ENCODE results near the gene PTGDS. TPM values are rescaled to one million over a fixed set of nuclear protein-coding genes. Genes with fewer than 3 reads are reported as not detected.

PTGDS gene
- total RNA-seq, 1 donor from 2014 or later = not detected

DNA sequence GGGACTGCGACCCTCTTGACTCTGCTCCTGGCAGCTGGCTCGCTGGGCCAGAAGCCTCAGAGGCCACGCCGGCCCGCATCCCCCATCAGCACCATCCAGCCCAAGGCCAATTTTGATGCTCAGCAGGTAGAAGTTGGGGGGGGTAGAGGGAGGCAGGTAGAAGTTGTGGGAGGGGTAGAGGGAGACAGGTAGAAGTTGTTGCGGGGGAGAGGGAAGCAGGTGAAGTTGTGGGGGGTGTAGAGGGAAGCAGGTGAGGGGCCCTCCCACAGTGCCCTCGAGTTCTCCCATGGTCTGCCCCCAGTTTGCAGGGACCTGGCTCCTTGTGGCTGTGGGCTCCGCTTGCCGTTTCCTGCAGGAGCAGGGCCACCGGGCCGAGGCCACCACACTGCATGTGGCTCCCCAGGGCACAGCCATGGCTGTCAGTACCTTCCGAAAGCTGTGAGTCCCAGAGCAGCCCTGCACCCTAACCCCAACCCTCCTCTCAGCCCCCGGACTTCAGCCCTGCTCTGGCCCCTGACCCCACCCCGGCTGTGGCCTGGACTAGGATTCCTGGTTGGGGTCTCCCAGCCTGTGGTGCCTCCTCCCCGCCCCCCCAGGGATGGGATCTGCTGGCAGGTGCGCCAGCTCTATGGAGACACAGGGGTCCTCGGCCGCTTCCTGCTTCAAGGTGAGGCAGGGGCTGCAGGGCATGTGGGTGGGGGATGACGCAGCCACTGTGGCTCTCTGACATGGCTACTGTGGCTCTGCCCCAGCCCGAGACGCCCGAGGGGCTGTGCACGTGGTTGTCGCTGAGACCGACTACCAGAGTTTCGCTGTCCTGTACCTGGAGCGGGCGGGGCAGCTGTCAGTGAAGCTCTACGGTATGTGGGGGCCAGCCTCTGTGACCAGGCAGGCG lies 31.7 kb upstream of the PTGDS start:
- no peak for DNase-seq (ENCODE audit: low read depth, low spot score)

GRCh38 chr9:136946228-136947027 lies 30.9 kb upstream of the PTGDS start:
- DNase-seq (ENCODE audit: low read depth, low spot score) = no peak

DNA sequence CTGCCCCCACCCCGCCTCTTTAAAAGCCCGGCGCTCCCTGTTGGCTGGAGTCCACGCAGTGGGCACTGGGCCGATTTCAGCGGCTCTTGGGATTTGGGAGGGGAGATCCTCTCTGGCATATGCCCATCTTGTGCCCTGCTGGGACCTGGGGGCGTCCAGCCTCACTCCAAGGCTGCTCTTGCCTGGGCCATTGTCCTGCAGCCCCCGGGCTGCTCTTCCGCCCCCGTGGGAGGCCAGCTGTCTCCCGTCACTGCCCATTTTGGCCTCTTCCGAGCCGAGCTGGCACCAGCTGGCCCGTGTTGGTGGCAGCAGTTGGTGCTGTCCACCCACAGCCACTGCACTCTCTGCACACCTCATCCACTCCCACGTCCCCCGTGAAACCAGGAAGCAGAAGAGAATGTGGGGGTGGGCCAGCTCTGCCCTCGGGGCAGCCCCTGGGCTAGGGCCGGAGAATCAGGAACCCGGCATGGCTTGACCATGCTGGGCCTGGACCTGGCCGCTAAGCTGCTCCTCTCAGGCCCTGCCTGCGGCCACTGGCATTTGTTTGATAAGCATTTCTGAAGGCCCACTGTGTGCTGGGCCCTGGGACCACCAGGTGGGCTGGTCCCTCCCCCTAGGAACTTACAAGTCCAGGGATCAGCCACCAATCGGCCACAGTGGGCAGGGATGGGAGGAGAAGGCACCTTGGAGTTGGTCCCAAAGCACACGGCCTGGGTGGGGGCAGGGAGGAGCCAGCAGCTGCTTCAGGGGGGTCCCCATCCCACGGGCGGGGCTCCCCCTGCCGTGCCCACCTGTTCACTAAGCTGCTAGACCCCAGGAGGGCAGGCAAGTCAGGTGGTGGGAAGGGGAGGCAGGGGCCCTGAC lies 30.0 kb upstream of the PTGDS start:
- DNase-seq (ENCODE audit: low read depth, low spot score) = no peak

GRCh38 chr9:136947955-136948510 lies 29.3 kb upstream of the PTGDS start:
- DNase-seq (ENCODE audit: low read depth, low spot score) = no peak

DNA sequence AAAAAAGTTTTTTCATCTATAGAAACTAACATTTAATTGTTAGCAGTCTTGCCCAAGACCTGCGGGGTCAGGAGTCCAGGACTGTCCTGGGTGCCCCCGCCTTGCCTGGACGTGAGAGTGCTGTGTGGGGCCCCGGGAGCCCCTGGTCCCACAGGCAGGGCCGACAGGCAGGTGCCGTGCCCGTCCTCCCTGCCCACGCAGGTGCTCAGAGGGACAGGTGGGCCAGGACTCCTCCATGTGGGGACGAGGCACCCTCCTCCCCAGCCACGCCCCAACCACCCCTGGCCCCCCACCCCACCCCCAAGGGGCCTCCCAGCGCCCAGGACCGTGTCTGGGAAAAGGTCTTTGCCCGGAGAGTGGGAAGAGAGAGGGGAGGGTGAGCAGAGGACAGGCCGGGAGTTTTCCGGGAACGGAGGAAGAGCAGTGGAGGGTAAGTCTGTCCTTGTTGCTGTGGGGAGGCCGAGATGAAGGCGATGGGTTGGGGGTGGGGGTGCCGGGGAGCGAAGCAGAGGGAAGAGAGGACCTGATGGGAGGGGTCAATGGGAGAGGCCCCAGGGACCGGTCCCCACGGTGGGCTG lies 28.0 kb upstream of the PTGDS start:
- no peak for DNase-seq (ENCODE audit: low read depth, low spot score)

DNA sequence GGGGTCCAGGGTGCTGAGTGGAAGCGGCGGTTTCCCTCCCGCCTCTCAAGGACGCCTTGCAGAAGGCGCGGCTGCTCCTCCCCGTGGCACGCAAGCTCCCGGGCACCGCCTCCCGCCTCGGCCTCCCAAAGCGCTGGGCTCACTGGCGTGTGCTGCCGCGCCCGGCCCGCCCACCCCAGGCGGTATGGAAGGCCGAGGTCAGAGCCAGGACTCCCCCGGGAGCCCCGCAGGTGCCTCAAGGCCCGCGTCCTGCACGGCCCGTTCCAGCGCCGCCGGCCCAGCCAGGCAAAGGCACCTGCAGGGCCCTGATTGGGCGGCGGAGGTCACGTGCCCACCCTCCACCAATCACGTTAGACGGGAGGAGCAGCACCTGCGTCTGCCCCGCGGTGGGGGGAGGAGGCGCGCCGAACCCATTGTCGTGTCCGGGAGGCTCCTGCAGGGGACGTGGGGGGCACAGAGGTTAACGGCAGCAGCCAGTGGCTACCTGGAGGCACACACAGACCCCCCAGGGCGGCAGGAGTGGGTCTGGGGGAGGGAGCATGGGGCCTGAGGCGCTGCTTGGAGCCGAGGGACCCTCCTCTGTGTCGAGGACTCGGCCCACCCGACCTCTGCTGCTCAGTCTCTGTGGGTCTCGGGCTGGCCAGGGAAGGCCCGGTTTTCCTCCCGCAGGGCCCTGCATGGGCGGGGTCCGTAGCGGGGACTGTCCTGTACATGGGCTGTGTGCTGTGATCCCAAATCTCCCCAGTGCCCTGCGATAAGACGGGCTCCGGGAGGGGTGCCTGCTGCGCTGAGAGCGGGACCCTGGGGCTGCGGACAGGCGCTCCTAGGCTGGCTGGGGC lies 27.3 kb upstream of the PTGDS start:
- DNase-seq (ENCODE audit: low read depth, low spot score) = peak; percentile 45

- no peak for DNase-seq (ENCODE audit: low read depth, low spot score)
Measured at GRCh38 chr9:136950656-136951276, 26.5 kb upstream of the PTGDS start.

DNA sequence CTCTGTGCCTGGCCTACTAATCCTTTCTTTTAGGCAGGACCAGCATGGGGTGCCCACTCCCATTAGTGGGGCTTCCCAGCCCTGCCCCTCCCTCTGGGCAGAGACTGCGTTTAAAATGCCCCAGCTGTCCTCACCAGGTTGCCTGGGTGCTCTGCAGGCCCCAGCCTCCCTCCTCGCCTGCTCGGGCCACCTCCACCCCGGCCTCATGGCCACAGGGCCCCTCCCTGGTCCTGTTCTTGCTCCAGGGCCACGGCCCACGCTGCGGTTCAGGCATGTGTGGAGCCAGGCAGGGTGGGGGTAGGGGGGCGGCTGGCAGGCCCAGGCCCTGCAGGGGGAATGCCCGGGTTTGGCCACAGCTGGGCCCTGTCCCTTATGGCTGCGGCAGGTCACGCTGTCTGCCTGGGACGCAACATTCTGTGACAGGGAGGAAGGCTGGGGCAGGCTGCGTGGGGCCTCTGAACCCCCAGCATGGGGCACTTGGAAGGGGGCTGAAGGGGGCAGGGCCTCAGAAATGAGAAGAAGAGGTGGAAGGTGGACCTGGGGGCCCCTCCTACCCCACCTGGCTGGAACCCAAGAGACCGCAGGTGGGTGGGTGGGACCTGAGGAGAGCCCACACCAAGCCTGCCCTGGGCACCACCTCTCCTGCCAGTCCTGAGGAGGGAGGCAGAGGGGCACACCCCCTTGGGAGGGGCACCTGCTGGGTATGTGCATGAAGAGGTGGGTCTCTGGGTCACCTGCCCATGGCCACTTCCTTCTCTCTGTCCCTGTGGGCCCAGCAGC lies 25.6 kb upstream of the PTGDS start, which contains the start of gene LCN12:
TSS of gene LCN12 (plus strand) at position 733 of the 780 bp plus-strand sequence. CDS start 55 bp downstream, outside the sequence.
- DNase-seq (ENCODE audit: low read depth, low spot score) = no peak

DNA sequence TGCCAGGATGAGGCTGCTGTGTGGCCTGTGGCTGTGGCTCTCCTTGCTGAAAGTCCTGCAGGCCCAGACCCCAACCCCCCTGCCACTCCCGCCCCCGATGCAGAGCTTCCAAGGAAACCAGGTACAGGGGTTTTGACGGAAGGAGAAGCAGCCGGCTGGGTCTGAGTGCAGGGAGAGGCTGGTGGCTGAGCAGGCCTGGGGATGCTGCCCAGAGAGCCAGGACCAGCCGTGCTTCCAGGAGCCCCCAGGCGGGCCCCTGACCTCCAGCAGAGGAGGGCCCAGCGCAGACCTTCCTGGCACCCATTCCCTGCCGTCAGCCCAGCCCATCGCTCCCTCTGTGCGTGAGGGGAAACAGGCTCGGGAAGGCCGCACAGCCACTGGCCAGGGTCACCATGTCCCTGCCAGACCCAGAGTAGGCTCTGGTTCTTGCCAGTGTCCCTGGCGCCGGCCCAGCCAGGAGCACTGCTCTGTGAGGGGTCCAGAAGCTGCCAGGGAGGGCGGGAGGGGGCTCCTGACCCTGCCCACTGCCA lies 24.9 kb upstream of the PTGDS start:
- DNase-seq (ENCODE audit: low read depth, low spot score) = no peak

DNA sequence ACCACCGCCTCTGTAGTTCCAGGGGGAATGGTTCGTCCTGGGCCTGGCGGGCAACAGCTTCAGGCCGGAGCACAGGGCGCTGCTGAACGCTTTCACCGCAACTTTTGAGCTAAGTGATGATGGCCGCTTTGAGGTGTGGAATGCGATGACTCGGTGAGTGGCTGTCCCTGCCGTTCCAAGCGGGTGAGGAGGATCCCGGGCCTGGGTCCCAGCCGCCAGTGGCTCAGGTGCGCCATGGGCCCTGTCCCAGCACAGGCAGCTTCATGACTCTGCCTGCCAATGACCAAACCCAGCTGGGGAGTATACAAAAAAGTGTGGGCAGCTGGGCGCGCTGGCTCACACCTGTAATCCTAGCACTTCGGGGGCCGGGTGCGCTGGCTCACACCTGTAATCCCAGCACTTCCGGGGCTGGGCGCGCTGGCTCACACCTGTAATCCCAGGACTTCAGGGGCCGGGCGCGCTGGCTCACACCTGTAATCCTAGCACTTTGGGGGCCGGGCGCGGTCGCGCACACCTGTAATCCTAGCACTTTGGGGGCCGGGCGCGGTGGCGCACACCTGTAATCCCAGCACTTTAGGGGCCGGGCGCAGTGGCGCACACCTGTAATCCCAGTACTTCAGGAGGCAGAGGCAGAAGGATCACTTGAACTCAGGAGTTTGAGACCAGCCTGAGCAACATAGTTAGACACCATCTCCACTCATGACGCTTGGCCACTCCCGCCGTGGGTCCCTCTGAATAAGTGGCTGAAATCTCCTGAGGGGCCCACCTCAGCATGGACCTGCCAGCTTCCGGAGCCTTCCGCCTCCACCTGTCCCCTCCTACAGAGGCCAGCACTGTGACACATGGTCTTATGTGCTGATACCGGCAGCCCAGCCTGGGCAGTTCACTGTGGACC lies 24.2 kb upstream of the PTGDS start:
- DNase-seq (ENCODE audit: low read depth, low spot score) = no peak

GRCh38 chr9:136953771-136954269 lies 23.5 kb upstream of the PTGDS start:
- no peak for DNase-seq (ENCODE audit: low read depth, low spot score)

- DNase-seq (ENCODE audit: low read depth, low spot score) = no peak
Measured at GRCh38 chr9:136954270-136955083, 22.8 kb upstream of the PTGDS start.

- DNase-seq (ENCODE audit: low read depth, low spot score) = no peak
Measured at GRCh38 chr9:136955202-136955942, 21.9 kb upstream of the PTGDS start.

DNA sequence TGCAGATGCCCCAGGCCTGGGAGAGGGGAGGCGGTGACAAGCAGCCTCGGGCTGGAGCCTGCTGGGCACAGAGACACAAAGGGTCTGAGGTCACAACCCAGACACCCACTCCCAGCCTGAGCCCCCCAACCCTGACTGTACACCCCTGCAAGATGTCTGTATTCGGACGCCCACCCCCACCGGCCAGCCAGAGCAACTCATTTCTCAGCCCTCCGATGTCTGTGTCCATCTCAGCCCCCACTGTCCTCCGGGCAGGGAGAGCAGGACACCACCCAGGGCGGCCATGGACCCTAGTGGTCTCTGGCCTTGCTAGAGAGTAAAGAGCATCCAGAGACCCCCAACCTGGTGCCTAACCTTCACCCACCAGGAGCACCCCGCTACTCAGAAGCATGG lies 21.4 kb upstream of the PTGDS start:
- no peak for DNase-seq (ENCODE audit: low read depth, low spot score)

DNA sequence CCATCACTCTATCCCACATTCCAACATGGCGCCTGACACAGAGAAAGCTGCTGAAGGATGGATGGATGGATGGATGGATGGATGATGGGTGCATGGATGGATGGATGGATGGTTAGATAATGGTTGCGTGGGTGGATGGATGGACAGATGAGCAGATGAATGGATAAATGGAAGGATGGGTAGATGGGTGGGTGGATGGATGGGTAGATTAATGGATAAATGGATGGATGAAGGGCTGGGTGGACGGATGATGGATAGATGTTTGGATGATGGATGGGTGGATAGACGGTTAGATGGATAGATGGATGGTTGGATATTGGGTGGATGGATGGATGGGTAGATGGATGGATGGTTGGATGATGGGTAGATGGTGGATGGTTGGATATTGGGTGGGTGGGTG lies 20.7 kb upstream of the PTGDS start:
- DNase-seq (ENCODE audit: low read depth, low spot score) = no peak

DNA sequence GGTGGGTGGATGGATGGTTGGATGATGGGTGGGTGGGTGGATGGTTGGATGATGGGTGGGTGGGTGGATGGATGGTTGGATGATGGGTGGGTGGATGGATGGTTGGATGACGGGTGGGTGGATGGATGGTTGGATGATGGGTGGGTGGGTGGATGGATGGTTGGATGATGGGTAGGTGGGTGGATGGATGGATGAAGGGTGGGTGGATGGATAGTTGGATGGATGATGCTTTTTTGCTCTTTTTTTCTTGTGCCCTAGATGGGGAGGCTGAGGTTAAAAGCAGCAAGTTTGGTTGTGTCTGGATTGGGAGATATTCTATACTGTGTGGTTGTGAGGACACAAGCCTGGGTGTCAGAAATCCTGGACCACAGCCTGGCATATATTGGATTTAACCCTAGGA lies 19.8 kb upstream of the PTGDS start:
- DNase-seq (ENCODE audit: low read depth, low spot score) = no peak

Data from pulmonary artery endothelial cell (primary cell).